ENCODE data around the gene RNF130. TPM values are rescaled to one million over a fixed set of nuclear protein-coding genes. Genes with fewer than 3 reads are reported as not detected.

The RNF130 gene, protein sequence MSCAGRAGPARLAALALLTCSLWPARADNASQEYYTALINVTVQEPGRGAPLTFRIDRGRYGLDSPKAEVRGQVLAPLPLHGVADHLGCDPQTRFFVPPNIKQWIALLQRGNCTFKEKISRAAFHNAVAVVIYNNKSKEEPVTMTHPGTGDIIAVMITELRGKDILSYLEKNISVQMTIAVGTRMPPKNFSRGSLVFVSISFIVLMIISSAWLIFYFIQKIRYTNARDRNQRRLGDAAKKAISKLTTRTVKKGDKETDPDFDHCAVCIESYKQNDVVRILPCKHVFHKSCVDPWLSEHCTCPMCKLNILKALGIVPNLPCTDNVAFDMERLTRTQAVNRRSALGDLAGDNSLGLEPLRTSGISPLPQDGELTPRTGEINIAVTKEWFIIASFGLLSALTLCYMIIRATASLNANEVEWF
- 36.3 to 47.7 TPM (median 44.6 TPM) in 5 replicates for total RNA-seq (2022; extraction: Qiagen RNA extraction; ENCODE audit: low read depth)

DNA sequence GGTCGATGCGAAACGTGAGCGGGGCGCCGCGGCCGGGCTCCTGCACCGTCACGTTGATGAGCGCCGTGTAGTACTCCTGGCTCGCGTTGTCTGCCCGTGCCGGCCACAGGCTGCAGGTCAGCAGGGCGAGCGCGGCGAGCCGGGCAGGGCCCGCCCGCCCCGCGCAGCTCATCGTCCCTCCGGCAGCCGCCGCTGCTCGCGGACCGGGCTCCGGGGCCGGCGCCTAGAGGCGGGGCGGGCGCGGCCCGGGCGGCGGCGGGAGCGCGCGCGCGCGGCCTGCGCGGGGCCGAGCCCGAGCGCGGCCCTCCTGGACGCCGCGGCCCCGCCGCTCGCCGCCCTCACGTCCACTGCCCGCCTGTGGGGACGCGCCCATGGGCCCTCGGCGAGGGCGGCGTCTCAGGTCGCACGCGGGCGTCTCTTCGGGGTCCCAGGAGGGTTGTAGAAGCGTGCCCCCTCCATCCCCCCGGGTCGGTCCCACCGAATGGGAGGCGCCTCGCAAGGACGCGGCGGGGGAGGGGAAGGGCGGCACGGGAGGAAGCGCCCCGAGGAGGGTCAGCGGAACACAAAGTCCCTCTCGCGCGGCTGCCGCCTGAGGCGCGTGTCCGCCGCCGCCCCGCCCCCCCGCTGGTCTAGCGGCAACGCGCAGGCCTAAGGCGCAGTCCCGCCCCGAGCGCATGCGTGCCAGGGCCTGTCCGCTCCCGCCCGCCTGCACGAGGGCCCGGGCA, at the start of gene RNF130:
RNF130 (minus strand) TSS at position 229 of the 725 bp plus-strand sequence; CDS start at position 172, 57 bp downstream.

DNA sequence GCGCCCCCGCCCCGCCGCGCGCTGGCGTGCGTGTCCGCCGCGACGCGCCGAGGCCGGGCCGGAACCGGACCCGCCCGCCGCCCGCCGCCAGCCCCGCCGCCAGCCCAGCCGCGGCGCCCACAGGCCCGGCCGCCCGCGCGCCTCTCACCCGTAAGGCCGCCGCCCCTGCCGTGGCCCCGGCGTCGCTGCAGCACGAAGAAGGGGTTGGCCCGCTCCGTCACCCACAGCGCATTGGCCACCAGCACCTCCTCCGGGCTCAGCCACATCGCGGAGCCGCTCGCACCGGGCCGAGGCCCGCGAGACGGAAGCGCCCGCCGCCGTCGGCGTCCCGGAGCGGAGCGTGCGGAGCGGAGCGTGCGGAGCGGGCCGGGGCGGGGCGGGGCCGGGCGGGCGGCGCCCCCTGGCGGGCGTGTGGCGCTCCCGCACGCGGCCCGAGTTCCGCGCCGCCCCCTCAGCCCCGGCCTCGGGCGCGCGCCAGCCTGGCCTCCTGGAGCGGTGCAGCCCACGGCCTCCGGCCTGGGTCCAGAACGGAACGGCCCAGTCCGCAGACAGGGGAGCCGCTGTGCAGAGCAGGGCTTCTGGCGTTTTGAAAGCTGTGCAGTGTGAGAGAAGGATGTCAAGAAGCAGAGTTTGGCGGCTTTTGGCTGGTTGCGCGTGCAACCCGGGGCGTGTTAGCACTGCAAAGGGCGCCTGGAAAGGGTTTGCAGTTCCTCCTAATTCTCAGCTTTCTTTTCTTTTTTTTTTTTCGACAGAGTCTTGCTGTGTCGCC, 163.8 kb downstream of the RNF130 start, which contains the start of gene TBC1D9B:
TBC1D9B (minus strand) TSS at position 342 of the 769 bp plus-strand sequence; CDS start at position 266, 76 bp downstream.

Other genes starting within 250 kb of the RNF130 start
- 15.8 to 22.9 TPM (median 20.0 TPM) in 5 replicates for gene MRNIP, start 212.9 kb downstream of the RNF130 start, total RNA-seq (2022; extraction: Qiagen RNA extraction; ENCODE audit: low read depth)
- 52.3 to 68.8 TPM (median 65.7 TPM) in 5 replicates for gene TBC1D9B, start 163.9 kb downstream of the RNF130 start, total RNA-seq (2022; extraction: Qiagen RNA extraction; ENCODE audit: low read depth)
- 0.09 to 0.16 TPM (median 0.10 TPM) in 4 of 5 replicates, not detected in the other for gene RASGEF1C, start 137.5 kb upstream of the RNF130 start, total RNA-seq (2022; extraction: Qiagen RNA extraction; ENCODE audit: low read depth)
- gene MAPK9, start 220.3 kb upstream of the RNF130 start, total RNA-seq (2022; extraction: Qiagen RNA extraction; ENCODE audit: low read depth): 29.0 to 41.6 TPM (median 37.3 TPM) in 5 replicates

Measured in A549 treated with GW870086 at 1 μM for 4 hours (cell line).